ENCODE measurements around the gene PCF11.

Gene PCF11

GRCh38 chr11:83152264-83152663 lies 4.7 kb upstream of the PCF11 start:
- no peak for DNase-seq

GRCh38 chr11:83153764-83154163 lies 3.2 kb upstream of the PCF11 start:
- DNase-seq: no peak

DNA sequence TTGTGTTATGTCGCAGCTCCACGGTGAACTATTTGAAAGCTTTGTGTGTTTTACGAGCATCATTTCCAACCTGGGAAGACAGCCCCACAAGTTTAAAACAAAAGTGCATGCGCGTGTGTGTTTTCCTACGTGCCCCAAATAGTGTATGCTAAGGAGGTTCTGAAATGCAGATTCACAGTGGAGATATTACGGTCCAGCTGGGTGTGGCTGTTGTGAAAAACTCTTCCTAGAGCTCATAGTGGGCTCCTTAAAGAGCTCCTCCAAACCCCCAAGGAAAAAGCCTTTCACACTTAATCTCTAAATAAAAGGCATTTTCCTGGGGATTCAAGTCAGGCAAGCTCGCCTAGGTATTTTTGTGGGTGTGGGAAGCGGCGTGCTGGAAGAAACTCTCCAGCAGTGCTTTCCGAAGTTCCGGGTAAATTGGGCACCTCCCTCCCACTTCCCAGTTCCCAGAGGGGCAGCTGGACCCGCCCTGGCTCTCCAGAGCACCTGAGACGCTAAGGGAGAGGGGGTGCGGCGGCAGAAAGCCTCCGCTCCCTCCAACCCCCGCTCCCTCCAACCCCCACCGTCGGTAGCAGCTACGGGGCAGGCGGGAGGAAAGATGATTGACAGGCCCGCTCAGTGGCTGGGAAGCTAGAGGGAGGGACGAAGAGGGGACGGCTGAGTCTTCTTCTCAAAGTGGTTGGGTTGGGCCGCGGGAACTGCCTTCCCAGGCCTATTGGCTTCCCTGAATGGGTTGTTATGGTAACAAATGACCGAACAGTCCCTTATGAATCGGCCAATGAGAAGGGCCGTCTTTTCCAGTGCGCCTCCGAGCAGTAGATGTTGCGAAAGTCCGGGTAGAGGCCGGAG lies 561 bp upstream of the PCF11 start:
- peak; percentile 100 for DNase-seq

DNA sequence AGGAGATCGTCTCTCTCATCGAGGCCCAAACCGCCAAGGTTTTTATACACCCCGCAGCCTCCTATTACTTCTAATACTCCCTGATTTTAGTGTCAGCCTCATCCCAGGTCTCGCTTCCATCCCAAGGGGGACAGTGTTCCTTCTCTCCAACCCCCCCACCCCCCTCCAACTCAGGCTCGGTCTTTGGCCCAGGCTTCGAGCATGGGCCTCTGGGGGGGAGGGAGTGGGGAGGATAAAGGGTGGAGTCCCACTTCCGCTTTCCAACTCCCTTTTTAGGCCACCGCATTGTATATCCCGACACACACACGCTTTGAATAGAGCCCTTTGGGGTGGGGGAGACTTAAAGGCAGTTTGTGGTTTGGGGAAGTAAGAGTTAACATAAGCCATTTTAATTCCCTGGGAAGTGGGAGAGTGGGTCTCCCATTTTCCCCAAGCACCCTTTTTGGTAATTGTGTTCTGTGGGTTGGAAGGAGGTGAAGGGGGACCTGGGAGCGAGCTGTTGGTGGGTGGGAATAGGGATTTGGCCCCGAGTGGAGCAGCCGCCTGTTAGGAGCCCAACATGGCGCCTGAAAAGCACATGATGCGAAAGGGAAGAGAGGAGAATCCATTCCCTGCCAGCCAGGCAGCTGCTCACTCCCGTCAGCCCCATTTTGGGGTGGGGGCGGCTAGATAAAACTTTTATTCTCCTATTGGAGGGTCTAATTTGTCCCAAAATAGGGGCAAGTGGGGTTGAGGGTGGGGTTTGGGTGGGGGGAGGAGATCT lies 844 bp downstream of the PCF11 start:
- peak; percentile 40 for DNase-seq

DNA sequence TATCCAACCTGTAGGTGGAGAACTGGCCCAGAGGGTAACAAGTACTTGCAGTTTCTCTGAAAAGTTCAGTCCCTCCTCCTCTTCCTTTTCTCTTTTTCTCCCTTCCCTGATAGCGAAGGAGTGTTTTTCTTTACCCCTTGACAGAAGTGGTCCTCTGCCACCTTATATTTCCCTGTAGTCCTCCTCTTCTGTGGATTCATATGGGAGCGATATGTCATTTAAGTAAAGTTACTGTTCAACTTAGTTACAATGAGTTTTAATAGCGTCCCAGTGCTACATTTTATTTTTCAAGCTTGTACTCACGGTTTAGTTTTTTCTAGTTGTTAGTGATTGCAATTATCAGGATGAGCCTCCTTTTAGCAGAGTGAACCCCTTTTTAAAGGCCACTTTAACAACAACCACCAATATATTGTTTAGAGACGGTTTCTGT lies 1.4 kb downstream of the PCF11 start:
- DNase-seq: peak; percentile 36

GRCh38 chr11:83158965-83159901 lies 2.3 kb downstream of the PCF11 start:
- DNase-seq: no peak

DNA sequence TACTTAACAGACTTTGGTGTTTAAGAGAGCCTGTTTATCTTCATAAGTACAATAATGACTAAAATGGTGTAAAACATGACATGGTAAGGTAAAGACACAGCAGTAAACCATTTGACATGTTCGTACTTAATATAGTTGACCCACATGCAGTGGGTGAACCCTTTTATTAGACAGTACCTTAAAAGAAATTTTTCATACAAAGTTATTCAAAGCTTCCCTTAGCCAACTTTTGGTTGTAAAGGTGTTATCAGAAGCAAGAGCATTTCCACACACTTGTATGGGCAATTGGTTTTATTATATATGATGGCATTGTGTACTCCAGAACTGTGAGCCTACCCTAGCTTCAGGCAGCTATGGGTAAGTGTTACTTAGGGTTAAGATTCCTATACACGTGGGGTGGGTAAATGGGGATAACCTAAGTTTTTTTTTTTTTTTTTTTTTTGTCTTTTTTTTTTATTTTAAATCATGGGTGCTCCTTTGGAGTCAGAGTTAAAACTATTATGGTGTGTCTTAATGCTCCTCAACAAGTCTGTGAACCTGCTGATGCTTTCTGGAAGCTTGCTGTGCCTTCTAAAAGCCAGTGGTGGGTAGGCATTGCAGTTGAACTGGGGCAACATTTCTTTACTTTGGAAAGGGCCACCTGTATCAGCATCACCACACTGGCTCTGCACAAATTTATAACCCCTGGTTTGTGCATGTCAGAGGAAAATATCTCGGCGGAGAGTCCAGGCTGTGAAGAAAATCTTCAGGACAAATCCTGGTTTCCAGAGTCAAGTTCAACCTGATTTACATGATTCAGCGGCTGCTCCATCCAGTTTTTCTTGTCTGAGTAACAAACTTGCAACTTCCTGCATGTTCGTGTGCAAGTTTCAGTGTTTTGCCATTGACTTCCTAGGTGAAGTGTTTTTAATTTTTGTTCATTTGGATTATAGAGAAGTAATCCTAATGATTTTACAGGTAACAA lies 3.3 kb downstream of the PCF11 start:
- DNase-seq: peak; percentile 50

GRCh38 chr11:83161610-83162199 lies 4.8 kb downstream of the PCF11 start:
- no peak for DNase-seq

GRCh38 chr11:83162377-83162776 lies 5.4 kb downstream of the PCF11 start:
- no peak for DNase-seq

DNA sequence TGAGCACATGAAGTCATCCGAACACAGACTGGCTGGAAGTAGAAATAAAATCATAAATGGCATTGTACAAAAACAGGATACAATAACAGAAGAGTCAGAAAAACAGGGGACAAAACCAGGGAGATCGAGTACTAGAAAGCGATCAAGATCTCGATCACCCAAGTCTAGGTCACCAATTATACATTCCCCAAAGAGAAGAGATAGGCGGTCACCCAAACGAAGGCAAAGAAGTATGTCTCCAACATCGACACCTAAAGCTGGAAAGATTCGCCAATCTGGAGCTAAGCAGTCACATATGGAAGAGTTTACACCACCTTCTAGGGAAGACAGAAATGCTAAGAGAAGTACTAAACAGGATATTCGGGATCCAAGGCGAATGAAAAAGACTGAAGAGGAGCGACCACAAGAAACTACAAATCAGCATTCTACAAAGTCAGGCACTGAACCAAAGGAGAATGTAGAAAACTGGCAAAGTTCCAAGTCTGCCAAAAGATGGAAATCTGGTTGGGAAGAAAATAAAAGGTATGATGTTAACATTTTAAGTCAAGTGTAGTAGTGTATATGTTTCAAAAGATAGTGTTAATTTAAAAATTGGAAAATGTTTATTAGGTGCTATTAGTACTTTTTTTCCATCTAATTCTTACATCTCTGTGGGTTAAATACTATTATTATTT lies 9.4 kb downstream of the PCF11 start:
- DNase-seq: no peak

DNA sequence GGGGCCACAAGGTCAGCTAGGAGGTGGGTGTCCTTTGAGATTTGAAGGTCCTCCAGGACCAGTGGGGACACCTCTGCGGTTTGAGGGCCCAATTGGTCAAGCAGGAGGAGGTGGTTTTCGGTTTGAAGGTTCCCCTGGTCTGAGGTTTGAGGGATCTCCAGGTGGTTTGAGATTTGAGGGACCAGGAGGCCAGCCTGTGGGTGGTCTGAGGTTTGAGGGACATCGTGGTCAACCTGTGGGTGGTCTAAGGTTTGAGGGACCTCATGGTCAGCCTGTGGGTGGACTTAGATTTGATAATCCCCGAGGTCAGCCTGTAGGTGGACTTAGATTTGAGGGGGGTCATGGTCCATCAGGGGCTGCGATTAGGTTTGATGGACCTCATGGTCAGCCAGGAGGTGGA lies 11.8 kb downstream of the PCF11 start:
- no peak for DNase-seq

DNA sequence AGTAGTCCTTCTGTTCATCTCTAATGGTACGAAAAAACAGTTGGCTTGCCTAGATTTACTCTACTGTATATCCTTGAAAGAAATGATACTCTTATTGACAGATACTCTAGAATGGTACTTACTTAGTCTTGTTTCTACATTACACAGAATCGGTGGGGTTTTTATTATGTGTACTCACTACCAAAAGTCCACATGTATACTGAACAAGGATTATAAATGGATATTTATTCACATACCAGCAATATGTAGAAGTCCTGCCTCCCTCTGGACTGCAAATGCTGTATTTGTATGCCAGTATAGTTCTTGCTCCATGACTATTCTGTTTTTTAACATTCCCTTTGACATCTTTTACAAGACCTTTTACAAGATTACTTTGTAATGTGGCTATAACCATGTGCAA lies 13.9 kb downstream of the PCF11 start:
- no peak for DNase-seq

GRCh38 chr11:83172551-83172950 lies 15.6 kb downstream of the PCF11 start:
- DNase-seq: no peak

DNA sequence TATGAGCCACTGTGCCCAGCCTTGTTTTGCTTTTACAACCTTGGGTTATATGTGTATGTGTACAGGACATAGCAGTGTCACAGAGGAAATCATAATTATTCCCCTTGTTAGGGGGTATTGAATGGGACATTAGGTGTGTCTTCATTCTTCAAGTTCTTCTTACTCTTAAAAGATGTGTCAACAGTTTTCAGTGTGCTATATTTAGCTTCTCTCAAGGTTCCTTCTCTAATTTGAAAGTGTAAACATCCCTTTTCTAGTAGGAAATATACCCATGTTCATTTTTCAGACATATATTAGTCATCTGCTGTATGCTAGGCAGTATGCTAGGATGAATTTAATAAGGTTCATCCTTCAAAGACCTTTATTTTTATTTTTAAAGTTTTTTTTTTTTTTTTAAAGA lies 17.1 kb downstream of the PCF11 start:
- DNase-seq: no peak

DNA sequence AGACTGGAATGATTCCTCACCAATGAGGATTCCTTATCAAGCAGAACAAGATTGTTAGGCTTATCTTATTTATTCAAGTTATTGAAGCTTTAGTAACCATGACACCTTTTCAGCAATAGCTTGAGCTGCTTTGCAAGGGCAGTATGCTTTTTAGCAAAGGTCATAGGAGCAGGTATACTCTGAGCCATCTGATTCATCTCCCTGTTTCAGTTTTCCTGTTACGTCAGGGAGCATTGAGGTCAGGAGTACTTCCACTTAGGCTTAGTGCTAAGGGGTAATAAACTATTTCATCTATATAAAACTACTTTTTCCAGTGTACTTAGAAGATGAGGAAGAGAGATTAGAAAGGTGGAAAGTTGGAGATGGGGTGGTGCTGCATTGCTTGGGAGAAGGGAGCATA lies 18.9 kb downstream of the PCF11 start:
- no peak for DNase-seq

DNA sequence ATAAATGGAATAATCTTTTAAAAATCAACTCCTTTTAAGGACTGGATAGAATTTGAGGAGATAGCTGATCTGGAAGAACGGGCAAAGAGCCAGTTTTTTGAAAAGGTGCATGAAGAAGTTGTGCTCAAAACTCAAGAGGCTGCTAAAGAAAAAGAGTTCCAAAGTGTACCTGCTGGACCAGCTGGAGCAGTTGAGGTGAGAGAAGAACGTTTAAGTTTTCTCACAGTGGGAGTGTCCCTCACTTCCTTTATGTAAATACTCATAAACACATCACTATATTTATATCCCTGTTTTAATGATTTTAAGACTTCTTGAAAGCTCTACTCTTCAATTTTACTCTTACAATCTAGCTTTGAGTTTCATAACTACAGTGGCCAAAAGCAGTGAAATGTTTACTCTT lies 24.9 kb downstream of the PCF11 start:
- DNase-seq: no peak

DNA sequence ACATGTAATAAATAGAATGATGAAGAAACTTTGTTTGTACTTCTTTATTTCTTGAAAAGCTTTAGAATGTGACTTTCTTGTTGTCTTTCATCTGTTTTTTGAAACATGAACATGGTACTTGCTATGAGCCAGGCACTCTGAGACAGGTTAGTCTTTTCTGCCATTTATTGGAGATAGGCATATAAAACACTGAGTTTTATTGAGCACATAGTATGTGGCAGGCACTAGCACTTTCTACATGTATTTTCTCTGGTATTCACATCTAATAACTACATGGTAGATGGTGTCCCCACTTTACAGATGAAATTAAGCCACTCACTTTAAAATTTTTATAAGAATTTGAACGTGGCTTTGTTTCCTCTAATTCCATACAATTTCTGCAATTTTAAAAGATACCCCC lies 28.8 kb downstream of the PCF11 start:
- DNase-seq: no peak

DNA sequence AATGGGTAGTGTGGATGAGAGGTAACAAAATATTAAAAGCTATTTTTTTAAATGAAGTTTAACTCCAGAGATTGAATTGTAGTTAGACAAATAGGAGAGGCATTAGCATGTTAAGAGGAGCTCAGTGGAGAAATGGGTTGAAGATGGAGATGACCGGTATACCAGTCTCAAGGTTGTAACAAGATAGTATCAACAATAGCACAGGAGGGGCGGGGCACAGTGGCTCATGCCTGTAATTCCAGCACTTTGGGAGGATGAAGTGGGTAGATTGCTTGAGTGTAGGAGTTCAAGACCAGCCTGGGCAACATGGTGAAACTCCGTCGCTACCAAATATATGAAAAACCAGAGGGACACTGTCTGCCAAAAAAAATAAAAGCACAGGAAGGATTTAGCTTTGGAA lies 30.5 kb downstream of the PCF11 start:
- DNase-seq: no peak

DNA sequence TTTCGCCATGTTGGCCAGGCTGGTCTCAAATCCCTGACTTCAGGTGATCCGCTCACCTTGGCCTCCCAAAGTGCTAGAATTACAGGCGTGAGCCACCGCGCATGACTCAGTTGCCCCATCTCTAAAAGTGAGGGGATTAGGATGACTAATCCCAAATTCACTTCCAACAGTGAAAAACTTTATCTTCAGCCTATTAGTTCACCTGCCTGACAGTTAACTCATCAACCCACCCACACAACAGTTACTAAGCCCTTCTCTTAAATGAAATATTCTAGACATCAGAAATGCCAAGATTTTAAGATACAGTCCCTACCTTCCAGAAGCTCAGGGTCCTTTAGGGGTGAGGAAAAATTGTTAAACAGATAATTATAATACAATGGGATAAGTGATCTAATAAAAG lies 34.6 kb downstream of the PCF11 start:
- DNase-seq: no peak

GRCh38 chr11:83191986-83192385 lies 35.1 kb downstream of the PCF11 start:
- DNase-seq: no peak

Data from HCEC 1CT (cell line).